WTC11 (cell line): ENCODE results near the gene TXNRD2.

Experiments used
- FOXJ3 ChIP-seq: sonication (generic); formaldehyde crosslinking; IDR thresholded peaks from 2 replicates; pipeline ENCODE4 v1.9.0; 2021; ENCODE audit warnings: missing genetic modification reagents, mild to moderate bottlenecking, borderline replicate concordance
- IRF2 ChIP-seq: sonication (generic); formaldehyde crosslinking; IDR thresholded peaks from 2 replicates; pipeline ENCODE4 v1.8.0; 2022; ENCODE audit warnings: low read depth, missing genetic modification reagents, borderline replicate concordance
- NFE2L1 ChIP-seq: sonication (generic); formaldehyde crosslinking; IDR thresholded peaks from 2 replicates; pipeline ENCODE4 v1.8.1; 2023; ENCODE audit warnings: missing genetic modification reagents
- SMAD3 ChIP-seq: sonication (generic); formaldehyde crosslinking; IDR thresholded peaks from 2 replicates; pipeline ENCODE4 v1.8.0; 2022; ENCODE audit warnings: missing genetic modification reagents, mild to moderate bottlenecking, borderline replicate concordance
- TP53 ChIP-seq: sonication (generic); formaldehyde crosslinking; IDR thresholded peaks from 2 replicates; pipeline ENCODE4 v1.8.1; 2023; ENCODE audit warnings: mild to moderate bottlenecking, missing genetic modification reagents
- USF1 ChIP-seq: sonication (generic); formaldehyde crosslinking; IDR thresholded peaks from 2 replicates; pipeline ENCODE4 v1.8.0; 2022; ENCODE audit warnings: mild to moderate bottlenecking, missing genetic modification reagents
- TF ChIP-seq, protein P1 (sequence below): fragments of 200-600 bp; IDR thresholded peaks from 2 replicates; pipeline ENCODE4 v1.8.0; 2022; ENCODE audit warnings: antibody characterized with exemption
- TF ChIP-seq, protein P2 (sequence below): sonication (generic); formaldehyde crosslinking; IDR thresholded peaks from 2 replicates; pipeline ENCODE4 v1.8.0; 2022; ENCODE audit warnings: mild to moderate bottlenecking, missing genetic modification reagents
- TF ChIP-seq, protein P3 (sequence below): sonication (generic); formaldehyde crosslinking; IDR thresholded peaks from 2 replicates; pipeline ENCODE4 v1.8.1; 2022; ENCODE audit warnings: missing genetic modification reagents, borderline replicate concordance
- TF ChIP-seq, protein P4 (sequence below): sonication (generic); formaldehyde crosslinking; IDR thresholded peaks from 2 replicates; pipeline ENCODE4 v1.8.1; 2023; ENCODE audit warnings: mild to moderate bottlenecking, missing genetic modification reagents, moderate library complexity

- TF ChIP-seq TP53 (CRISPR knock-in tag), result no peak
- TF ChIP-seq USF1, result no peak
- TF ChIP-seq, protein P1, sequence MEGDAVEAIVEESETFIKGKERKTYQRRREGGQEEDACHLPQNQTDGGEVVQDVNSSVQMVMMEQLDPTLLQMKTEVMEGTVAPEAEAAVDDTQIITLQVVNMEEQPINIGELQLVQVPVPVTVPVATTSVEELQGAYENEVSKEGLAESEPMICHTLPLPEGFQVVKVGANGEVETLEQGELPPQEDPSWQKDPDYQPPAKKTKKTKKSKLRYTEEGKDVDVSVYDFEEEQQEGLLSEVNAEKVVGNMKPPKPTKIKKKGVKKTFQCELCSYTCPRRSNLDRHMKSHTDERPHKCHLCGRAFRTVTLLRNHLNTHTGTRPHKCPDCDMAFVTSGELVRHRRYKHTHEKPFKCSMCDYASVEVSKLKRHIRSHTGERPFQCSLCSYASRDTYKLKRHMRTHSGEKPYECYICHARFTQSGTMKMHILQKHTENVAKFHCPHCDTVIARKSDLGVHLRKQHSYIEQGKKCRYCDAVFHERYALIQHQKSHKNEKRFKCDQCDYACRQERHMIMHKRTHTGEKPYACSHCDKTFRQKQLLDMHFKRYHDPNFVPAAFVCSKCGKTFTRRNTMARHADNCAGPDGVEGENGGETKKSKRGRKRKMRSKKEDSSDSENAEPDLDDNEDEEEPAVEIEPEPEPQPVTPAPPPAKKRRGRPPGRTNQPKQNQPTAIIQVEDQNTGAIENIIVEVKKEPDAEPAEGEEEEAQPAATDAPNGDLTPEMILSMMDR, result no peak
- TF ChIP-seq IRF2 (CRISPR knock-in tag), result no peak
- no peak for TF ChIP-seq SMAD3 (CRISPR knock-in tag)
- no peak for TF ChIP-seq NFE2L1 (CRISPR knock-in tag)
- TF ChIP-seq, protein P2, sequence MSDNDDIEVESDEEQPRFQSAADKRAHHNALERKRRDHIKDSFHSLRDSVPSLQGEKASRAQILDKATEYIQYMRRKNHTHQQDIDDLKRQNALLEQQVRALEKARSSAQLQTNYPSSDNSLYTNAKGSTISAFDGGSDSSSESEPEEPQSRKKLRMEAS (CRISPR knock-in tag), result no peak
- TF ChIP-seq FOXJ3, result no peak
- TF ChIP-seq, protein P3, sequence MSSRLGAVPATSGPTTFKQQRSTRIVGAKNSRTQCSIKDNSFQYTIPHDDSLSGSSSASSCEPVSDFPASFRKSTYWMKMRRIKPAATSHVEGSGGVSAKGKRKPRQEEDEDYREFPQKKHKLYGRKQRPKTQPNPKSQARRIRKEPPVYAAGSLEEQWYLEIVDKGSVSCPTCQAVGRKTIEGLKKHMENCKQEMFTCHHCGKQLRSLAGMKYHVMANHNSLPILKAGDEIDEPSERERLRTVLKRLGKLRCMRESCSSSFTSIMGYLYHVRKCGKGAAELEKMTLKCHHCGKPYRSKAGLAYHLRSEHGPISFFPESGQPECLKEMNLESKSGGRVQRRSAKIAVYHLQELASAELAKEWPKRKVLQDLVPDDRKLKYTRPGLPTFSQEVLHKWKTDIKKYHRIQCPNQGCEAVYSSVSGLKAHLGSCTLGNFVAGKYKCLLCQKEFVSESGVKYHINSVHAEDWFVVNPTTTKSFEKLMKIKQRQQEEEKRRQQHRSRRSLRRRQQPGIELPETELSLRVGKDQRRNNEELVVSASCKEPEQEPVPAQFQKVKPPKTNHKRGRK, result no peak
- TF ChIP-seq, protein P4, sequence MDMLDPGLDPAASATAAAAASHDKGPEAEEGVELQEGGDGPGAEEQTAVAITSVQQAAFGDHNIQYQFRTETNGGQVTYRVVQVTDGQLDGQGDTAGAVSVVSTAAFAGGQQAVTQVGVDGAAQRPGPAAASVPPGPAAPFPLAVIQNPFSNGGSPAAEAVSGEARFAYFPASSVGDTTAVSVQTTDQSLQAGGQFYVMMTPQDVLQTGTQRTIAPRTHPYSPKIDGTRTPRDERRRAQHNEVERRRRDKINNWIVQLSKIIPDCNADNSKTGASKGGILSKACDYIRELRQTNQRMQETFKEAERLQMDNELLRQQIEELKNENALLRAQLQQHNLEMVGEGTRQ (CRISPR knock-in tag), result no peak
These were observed 105.1 kb downstream of the TXNRD2 start for GRCh38 chr22:19836512-19836911.
